ENCODE measurements around the gene OSBPL8. TPM values are rescaled to one million over a fixed set of nuclear protein-coding genes. Genes with fewer than 3 reads are reported as not detected.

Gene OSBPL8, protein sequence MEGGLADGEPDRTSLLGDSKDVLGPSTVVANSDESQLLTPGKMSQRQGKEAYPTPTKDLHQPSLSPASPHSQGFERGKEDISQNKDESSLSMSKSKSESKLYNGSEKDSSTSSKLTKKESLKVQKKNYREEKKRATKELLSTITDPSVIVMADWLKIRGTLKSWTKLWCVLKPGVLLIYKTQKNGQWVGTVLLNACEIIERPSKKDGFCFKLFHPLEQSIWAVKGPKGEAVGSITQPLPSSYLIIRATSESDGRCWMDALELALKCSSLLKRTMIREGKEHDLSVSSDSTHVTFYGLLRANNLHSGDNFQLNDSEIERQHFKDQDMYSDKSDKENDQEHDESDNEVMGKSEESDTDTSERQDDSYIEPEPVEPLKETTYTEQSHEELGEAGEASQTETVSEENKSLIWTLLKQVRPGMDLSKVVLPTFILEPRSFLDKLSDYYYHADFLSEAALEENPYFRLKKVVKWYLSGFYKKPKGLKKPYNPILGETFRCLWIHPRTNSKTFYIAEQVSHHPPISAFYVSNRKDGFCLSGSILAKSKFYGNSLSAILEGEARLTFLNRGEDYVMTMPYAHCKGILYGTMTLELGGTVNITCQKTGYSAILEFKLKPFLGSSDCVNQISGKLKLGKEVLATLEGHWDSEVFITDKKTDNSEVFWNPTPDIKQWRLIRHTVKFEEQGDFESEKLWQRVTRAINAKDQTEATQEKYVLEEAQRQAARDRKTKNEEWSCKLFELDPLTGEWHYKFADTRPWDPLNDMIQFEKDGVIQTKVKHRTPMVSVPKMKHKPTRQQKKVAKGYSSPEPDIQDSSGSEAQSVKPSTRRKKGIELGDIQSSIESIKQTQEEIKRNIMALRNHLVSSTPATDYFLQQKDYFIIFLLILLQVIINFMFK
- total RNA-seq (2014; rRNA removed; shearing (Covaris generic)) = 68.4 and 77.0 TPM in 2 replicates

DNA sequence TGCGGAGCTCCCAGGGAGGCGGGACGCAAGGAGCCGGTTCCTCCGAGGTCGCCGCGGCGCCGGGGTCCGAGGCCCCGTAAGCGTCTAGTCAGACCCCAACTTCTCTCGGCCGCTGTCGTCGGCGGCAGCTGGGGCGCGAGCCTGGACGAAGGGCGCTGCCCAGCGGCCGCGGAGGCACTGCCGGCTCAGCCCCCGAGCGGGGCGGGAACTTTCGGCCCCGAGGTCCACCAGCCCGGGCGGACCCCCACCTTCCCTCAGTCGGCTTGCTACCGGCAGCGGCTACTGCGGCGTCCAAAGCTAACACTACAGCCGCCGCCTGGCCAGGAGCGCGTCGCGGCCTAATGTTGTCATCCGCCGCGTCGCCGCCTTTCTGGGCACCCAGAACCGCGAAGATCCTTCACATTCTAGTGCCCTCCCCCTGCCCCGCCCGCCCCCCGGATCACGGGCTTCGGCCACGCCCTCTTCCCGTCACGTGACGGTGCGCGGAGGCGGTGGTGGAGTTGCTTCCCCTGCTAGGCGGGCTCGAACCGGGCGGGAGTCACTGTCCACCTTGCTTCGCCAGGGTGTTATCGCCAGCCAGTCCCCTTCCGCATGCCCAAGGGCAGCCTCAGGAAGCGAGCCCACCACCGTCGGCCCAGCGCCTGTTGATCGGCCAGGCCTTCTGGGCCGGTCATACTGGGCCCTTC, at the start of gene OSBPL8:
OSBPL8 (minus strand) TSS at position 372 of the 686 bp plus-strand sequence. CDS start 72,220 bp downstream, outside the sequence.
- in situ Hi-C loops (cut with HindIII; ENCODE audit: low sequenced_read_pairs) = no loop called here

DNA sequence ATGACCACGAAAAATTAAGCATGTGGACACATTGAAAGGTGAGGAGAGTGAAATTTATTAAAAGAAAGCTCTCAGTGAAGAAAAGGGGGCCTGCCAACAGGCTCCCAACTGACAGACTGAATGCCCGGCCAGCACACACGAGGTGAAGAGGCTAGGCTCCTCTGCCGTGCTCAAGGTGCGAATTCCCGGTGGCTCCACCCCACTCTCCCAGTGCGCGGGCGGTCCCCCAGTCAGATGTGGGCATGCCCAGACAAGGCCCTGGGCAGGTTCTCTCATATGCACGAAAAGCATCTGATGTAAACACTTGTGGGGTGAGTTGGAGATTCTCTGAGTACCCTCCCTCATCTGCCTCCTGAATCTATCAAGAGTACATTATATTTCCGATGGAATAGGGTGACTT, 48.5 kb upstream of the OSBPL8 start:
- no peak for DNase-seq (ENCODE audit: low spot score)
- in situ Hi-C loops (cut with HindIII; ENCODE audit: low sequenced_read_pairs) = no loop called here

More for the DNA sequence above, at the start of gene OSBPL8:
- peak; percentile 94 for DNase-seq (ENCODE audit: low spot score)

DNA sequence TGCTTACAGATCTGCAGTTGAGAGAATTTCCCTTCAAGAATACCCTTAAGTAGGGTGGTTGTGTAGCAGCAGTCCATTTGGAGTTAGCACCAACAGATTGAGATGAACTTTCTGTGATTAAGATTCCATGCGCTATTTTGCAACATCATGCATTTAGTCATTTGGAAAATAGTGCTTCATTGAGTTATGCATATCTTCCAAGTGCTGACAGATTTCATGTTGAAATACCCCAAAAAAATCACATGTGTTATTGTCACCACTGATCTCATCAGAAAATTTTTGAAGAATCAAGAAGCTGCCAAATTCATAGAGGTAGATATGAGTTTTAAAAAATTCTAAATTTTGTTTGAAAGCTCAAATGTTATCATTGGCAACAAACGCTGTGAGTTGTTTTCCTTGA, 35.5 kb upstream of the OSBPL8 start:
- in situ Hi-C loops (cut with HindIII; ENCODE audit: low sequenced_read_pairs) = no loop called here
- no peak for DNase-seq (ENCODE audit: low spot score)

DNA sequence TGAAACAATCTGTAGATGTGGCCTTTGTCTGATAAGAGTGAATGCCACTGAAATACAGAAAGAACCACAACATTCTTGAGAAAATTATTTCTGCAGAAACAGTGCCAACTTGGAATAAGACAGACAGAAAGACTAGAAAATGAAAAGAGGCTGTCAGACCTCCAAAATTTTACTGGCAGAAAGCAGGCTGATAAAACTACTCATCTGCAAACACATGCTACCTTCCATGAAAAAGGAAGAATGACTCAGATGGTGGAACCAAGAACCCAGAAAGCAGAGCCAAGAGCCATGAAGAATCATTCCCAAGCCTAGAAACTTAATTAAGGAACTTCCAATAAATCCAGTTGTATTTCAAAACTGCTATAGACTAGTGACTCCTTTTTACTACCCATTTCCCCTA, 31.9 kb upstream of the OSBPL8 start:
- DNase-seq (ENCODE audit: low spot score) = no peak
- in situ Hi-C loops (cut with HindIII; ENCODE audit: low sequenced_read_pairs) = no loop called here

DNA sequence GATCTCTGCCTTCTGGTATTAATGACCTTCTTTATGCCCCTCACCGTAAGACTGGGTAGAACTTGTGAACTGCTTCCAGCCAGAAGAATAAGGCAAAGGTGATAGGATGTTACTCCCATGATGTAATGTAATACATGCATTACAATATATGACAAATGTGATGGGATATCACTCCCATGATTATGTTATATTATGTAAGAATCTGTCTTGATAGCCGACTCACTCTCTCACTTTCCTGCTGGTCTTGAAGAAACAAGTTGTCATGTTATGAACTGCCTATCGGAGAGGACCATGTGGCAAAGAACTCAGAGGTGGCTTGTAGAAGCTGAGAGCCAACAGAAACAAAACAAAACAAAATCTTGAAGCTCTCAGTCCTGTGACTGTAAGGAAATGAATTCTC, 30.6 kb upstream of the OSBPL8 start:
- in situ Hi-C loops (cut with HindIII; ENCODE audit: low sequenced_read_pairs) = no loop called here
- DNase-seq (ENCODE audit: low spot score) = no peak

DNA sequence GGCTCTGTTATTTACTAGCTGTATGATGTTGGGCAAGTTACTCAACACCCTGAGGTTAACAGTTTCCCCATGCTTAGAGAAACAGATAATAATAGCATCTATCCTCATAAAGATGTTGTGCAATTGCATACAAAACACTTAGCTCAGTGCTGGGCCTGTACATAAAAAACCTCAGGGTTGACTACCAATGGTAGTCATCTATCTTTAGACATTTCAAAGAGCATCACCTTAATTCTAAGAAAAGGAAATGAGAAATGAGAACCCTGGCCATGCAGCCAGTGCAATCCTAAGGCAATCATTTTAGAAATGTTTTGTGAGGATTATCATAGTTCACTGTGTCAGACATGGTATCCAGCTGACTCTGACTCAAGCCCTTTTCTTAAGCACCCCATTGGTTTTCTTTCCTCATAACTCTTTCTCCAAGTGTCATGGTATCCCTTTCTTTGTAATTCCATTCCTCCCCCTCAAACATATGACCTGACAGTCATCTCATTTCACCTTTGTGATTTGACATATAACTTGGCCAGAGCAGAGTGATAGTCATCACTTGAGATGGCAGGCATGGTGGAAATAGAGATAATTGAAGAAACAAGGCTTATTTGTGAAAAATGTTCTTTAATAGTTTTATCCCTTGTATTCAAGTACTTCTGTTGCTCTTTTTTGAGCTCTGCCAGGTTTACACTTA, 29.5 kb upstream of the OSBPL8 start:
- no peak for DNase-seq (ENCODE audit: low spot score)
- in situ Hi-C loops (cut with HindIII; ENCODE audit: low sequenced_read_pairs) = no loop called here

DNA sequence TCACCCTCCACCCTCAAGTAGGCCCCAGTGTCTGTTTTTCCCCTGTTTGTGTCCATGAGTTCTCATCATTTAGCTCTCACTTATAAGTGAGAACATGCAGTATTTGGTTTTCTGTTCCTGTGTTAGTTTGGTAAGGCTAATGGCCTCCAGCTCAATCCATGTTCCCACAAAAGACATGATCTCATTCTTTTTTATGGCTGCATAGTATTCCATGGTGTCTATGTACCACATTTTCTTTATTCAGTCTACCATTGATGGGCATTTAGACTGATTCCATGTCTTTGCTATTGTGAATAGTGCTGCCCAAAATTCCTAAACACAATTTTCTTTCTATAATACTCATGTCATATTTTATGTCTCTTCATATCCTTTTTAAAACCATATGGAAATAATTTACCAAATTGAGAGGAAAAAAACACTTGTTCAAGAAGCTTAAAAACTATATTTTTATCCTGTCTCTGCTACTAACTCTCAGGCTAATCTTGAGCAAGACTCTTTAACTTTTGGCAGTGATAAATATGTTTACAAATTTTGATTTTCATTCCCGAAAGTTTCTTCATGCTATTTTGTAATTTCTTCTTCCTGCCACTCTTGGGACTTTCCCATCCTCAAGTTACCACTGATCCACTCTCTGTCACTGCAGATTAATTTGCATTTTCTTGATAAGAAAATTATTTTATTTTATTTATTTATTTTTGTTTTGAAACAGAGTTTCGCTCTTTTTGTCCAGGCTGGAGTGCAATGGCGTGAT, 28.0 kb upstream of the OSBPL8 start:
- in situ Hi-C loops (cut with HindIII; ENCODE audit: low sequenced_read_pairs) = no loop called here
- DNase-seq (ENCODE audit: low spot score) = no peak

DNA sequence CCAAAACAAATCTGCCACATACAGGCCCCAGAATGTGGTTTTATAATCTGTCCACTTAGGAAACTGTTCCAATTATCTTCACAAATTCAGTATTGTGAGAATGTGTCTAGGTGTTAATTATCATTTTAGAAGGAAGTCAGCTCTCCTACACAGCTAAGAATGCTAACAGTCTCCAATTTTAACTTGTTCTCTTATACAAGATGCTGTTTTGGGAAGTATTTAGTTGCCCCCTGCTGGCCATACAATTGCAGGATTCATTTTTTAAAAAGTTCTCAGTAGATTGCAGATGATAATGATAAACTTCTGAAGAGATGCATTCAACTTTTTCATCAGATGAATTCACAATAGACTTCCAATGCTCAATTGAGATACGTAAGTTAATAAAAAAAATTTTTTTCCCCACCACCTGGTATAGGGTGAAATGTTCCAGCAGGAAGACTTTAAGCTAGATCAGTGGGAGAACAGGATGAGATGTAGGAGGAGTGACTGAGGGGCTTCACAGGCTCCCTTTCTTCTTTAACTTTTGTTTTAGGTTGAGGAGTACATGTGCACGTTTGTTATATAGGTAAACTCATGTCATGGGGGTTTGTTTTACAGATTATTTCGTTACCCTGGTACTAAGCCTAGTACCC, 27.3 kb upstream of the OSBPL8 start:
- DNase-seq (ENCODE audit: low spot score) = peak; percentile 41
- in situ Hi-C loops (cut with HindIII; ENCODE audit: low sequenced_read_pairs) = no loop called here

DNA sequence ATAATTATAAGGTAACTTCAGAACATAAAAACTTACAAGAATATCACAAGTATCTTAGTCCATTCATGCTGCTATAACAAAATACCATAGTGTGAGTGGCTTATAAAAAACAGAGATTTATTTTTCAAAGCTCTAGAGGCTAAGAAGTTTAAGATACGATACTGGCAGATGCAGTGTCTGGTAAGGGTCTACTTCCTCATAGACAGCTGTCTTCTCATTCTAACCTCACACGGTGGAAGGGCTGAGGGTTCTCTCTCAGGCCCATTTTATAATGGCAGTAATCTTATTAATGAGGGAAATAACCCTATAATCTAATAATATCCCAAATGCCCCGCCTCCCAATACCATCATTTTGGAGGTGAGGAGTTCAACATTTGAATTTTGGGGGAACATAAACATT, 23.7 kb upstream of the OSBPL8 start:
- in situ Hi-C loops (cut with HindIII; ENCODE audit: low sequenced_read_pairs) = no loop called here
- no peak for DNase-seq (ENCODE audit: low spot score)

DNA sequence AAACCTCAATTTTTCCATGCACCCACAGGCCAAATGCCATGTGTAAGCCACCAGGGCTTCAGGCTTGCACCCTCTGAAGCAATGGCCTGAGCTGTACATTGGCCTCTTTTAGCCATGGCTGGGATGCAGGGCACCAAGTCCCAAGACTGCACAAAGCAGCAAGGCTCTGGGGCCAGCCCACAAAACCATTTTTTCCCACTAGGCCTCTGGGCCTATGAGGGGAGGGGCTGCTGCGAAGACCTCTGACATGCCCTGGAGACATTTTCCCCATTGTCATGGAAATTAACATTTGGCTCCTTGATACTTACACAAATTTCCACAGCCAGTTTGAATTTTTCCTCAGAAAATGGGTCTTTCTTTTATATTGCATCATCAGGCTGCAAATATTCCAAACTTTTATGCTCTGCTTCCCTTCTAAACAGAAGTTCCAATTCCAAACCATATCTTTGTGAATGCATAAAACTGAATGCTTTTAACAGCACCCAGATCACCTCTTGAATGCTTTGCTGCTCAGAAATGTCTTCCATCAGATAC, 14.3 kb upstream of the OSBPL8 start:
- DNase-seq (ENCODE audit: low spot score) = no peak
- in situ Hi-C loops (cut with HindIII; ENCODE audit: low sequenced_read_pairs) = no loop called here

DNA sequence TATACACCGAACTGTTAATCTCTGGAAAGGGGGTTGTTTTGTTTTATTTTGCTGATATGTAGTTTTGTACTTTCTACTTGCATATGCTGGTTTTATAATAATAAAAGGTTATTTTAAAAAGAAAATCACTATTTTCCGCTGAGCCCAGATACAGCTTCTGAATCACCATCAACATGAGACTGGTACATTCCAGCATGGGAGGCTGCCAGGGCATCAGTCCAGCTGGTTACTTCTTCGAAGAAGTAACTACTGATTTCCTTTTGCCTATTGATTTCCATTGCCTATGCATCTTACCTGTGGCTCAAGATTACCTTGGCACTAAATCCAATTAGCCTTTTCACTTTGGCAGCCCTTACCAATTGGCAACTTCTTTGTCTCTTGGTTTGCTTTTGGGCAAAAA, 11.7 kb upstream of the OSBPL8 start:
- in situ Hi-C loops (cut with HindIII; ENCODE audit: low sequenced_read_pairs) = no loop called here
- DNase-seq (ENCODE audit: low spot score) = no peak

DNA sequence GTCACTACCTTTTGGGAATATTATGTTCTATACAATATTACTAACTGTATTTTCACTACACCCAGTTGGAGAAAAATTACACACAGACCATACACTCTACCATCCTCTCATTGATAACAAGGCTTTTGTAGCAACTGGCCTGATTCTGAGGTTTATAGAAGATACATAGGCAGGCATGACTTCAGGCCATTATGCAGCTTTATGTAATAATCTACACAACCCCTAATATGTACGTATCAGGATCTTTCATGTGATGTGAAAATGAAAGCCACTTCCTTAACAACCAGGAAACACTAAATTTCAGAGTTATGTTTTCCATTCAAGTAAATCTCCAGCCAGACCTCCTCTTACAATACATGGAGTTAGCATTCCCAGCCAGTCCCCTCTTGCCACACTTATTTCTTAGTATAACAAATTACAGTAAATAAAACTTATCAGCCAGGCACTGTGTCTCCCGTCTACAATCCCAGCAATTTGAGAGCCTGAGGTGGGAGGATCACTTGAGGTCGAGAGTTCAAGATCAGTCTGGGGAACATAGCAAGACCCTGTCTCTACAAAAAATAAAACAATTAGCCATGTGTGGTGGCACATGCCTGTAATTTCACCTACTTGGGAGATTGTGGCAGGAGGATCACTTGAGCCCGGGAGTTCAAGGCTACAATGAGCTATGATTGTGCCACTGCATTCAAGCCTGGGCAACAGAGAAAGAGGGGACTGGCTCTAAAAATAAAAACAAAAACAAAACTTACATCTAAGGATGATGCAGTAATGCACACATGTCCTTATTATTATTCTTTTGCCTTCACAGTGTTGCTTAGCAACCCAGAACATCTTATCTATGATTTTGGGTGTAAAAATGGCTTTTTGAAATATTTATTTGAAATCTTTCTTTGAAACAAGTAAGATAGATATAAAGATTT, 10.4 kb upstream of the OSBPL8 start:
- no peak for DNase-seq (ENCODE audit: low spot score)
- in situ Hi-C loops (cut with HindIII; ENCODE audit: low sequenced_read_pairs) = no loop called here

DNA sequence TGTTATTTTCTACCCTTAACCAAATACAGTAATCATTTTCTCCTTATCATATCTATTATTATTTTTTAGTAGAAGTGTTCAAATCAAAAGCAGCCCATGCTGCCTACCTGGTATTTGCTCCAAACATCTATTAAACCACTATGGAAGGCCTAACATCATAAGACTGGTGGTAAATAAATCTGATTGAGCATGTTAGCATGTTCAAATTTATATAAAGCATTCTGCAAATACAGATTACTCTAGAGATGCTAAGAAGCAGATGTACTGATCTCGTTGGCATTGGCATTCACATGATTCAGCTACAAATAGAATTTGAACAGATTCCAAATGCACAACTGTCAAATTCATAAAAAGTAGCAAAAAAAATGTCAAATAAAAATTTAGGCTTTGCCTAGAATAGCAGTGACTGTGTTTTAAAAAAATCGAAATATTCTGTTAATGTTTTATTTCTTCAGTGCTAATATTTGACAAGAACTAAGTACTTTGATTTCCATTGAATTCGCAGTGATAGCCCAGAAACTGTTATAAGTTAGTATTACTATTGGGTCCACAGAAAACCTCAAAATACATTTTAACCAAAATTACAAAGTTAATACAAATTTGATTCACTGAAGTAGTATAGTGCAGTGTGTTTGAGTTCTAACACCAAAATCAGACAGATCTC, 9.4 kb upstream of the OSBPL8 start:
- DNase-seq (ENCODE audit: low spot score) = no peak
- in situ Hi-C loops (cut with HindIII; ENCODE audit: low sequenced_read_pairs) = no loop called here

DNA sequence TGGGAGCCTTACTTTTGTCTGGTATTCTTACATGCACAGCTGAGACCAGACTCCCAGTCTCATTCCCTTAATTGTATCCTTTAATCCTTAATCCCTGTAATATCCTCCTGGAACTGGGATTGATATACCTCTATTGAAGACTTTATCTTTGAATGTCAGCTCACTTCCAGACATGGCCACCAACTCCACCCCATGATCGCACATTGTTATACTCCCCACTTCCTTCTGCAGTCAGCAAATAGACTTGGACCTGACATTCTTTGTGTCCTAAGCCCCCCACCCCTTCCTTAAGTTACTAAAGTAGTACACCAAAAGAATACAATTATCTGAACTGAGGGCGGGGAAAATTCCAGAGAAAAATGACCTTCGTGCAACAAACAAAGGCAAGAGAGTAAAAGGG, 8.6 kb upstream of the OSBPL8 start:
- DNase-seq (ENCODE audit: low spot score) = no peak
- in situ Hi-C loops (cut with HindIII; ENCODE audit: low sequenced_read_pairs) = no loop called here

DNA sequence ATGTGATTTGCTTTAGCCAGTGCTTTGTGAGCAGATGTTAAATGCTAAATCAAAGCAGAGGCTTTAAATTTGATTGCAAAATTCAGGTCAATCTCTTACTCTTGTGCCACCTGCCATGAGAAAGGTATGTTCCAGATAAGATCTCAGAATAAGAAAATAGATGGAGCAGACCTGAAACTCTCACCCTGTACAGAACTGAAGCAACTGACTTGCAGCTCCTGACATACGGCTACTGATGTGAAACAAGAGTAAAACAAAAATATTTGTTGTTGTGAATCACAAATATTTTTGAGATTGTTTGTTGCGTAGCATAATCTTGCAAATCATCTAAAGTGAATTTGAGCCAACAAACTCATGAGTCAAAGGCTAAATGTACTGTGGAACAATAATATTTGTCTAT, 3.5 kb upstream of the OSBPL8 start:
- in situ Hi-C loops (cut with HindIII; ENCODE audit: low sequenced_read_pairs) = no loop called here
- DNase-seq (ENCODE audit: low spot score) = no peak

DNA sequence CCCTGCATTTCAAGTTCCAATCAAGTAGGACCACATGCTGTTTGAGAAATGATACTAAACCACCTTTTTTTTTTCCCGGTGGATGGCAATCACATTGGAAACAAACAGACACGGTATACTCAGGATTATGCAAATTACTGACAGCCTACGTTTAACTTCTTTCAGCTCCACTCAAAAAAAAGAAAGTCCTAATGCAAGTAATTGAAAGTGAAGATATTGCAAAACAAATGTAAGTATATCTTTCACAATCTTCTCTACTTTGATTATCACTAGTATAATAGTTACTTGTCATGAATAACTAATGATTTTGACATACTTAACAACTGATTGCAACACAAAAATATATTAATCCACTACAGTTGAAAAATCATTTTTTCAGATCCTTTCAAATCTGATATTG, 2.6 kb upstream of the OSBPL8 start:
- no peak for DNase-seq (ENCODE audit: low spot score)
- in situ Hi-C loops (cut with HindIII; ENCODE audit: low sequenced_read_pairs) = no loop called here

All from G401 (cell line).